Measurements from ENCODE around the gene FLOT1. TPM values are rescaled to one million over a fixed set of nuclear protein-coding genes. Genes with fewer than 3 reads are reported as not detected.

FLOT1 gene
- total and polyA plus RNA-seq, 2 of the 13 experiments (the other 11 are each of a cell fraction or from before 2014, with no cell fraction given), result 82.3 to 130 TPM

DNA sequence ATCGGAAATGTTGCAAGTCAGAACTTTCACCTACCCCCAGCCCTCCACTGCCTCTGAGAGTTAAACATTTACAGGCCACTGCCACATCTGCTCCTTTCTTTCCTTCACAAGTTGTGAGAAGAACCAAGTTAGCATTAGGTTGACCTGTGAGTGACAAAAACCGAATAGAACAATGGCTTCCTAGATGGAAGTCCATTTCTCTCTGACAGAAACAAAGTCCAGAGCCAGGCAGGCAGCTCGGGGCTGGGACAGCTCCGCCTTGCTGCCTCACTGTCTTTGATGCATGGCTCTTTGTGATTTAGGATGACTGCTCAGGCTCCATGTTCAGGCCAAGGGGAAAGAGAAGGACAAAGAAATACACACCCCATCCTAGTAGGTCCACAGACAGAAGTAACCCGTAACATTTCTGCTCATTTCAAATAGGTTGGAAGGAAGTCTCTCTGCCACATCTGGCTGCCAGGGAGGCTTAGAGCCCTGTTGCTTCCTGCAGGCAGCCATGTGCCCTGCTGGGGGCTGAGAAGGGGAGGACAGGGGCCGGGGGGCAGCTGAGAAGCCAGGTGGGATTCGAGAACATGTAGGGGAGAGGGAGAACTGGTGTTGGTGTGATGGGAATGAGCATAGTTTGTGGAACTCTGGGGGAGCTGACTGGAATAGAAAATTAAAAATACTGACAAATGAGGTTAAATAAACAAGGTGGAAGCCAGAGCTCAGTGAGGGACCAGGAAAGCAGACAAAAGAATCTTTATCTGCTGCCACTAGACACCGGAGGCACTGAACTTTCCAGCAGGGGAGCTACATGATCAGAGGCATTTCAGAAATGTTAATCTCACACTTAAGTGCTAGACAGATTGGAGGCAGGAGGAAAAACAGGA, 21.4 kb upstream of the FLOT1 start (continued):
- TF ChIP-seq ZNF510 (CRISPR knock-in tag; IDR thresholded peaks at IDR 0.05; ENCODE audit: low read depth), result peak; percentile 65; the same call in 1 of the 2 replicates
- TF ChIP-seq, protein P1, sequence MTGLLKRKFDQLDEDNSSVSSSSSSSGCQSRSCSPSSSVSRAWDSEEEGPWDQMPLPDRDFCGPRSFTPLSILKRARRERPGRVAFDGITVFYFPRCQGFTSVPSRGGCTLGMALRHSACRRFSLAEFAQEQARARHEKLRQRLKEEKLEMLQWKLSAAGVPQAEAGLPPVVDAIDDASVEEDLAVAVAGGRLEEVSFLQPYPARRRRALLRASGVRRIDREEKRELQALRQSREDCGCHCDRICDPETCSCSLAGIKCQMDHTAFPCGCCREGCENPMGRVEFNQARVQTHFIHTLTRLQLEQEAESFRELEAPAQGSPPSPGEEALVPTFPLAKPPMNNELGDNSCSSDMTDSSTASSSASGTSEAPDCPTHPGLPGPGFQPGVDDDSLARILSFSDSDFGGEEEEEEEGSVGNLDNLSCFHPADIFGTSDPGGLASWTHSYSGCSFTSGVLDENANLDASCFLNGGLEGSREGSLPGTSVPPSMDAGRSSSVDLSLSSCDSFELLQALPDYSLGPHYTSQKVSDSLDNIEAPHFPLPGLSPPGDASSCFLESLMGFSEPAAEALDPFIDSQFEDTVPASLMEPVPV (CRISPR knock-in tag; IDR thresholded peaks at IDR 0.05), result peak; percentile 76; the same call in 1 of the 2 replicates
- peak; percentile 86 for TF ChIP-seq ELF1 (CRISPR knock-in tag; IDR thresholded peaks at IDR 0.05)
- peak; percentile 79; the same call in 1 of the 2 replicates for TF ChIP-seq JUNB (CRISPR knock-in tag; IDR thresholded peaks at IDR 0.05; ENCODE audit: borderline replicate concordance)
- TF ChIP-seq, protein P2, sequence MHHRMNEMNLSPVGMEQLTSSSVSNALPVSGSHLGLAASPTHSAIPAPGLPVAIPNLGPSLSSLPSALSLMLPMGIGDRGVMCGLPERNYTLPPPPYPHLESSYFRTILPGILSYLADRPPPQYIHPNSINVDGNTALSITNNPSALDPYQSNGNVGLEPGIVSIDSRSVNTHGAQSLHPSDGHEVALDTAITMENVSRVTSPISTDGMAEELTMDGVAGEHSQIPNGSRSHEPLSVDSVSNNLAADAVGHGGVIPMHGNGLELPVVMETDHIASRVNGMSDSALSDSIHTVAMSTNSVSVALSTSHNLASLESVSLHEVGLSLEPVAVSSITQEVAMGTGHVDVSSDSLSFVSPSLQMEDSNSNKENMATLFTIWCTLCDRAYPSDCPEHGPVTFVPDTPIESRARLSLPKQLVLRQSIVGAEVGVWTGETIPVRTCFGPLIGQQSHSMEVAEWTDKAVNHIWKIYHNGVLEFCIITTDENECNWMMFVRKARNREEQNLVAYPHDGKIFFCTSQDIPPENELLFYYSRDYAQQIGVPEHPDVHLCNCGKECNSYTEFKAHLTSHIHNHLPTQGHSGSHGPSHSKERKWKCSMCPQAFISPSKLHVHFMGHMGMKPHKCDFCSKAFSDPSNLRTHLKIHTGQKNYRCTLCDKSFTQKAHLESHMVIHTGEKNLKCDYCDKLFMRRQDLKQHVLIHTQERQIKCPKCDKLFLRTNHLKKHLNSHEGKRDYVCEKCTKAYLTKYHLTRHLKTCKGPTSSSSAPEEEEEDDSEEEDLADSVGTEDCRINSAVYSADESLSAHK (CRISPR knock-in tag; IDR thresholded peaks at IDR 0.05; ENCODE audit: borderline replicate concordance), result no peak
- peak; percentile 93 for TF ChIP-seq ZNF670 (CRISPR knock-in tag; IDR thresholded peaks at IDR 0.05; ENCODE audit: borderline replicate concordance)
- TF ChIP-seq, protein P3, sequence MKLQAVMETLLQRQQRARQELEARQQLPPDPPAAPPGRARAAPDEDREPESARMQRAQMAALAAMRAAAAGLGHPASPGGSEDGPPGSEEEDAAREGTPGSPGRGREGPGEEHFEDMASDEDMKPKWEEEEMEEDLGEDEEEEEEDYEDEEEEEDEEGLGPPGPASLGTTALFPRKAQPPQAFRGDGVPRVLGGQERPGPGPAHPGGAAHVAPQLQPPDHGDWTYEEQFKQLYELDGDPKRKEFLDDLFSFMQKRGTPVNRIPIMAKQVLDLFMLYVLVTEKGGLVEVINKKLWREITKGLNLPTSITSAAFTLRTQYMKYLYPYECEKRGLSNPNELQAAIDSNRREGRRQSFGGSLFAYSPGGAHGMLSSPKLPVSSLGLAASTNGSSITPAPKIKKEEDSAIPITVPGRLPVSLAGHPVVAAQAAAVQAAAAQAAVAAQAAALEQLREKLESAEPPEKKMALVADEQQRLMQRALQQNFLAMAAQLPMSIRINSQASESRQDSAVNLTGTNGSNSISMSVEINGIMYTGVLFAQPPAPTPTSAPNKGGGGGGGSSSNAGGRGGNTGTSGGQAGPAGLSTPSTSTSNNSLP (IDR thresholded peaks at IDR 0.05; ENCODE audit: low read depth, low read length), result peak; percentile 92
- no peak; the same call in 1 of the 2 replicates for TF ChIP-seq ZNF12 (CRISPR knock-in tag; IDR thresholded peaks at IDR 0.05)
- TF ChIP-seq, protein P4, sequence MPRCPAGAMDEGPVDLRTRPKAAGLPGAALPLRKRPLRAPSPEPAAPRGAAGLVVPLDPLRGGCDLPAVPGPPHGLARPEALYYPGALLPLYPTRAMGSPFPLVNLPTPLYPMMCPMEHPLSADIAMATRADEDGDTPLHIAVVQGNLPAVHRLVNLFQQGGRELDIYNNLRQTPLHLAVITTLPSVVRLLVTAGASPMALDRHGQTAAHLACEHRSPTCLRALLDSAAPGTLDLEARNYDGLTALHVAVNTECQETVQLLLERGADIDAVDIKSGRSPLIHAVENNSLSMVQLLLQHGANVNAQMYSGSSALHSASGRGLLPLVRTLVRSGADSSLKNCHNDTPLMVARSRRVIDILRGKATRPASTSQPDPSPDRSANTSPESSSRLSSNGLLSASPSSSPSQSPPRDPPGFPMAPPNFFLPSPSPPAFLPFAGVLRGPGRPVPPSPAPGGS (CRISPR knock-in tag; IDR thresholded peaks at IDR 0.05), result no peak; the same call in 1 of the 2 replicates
- no peak for TF ChIP-seq FOSL1 (CRISPR knock-in tag; IDR thresholded peaks at IDR 0.05; ENCODE audit: borderline replicate concordance)
- TF ChIP-seq KAT7 (CRISPR knock-in tag; IDR thresholded peaks at IDR 0.05; ENCODE audit: borderline replicate concordance), result no peak; the same call in 1 of the 2 replicates
- TF ChIP-seq FOXM1 (CRISPR knock-in tag; IDR thresholded peaks at IDR 0.05), result no peak
- TF ChIP-seq MAFG (CRISPR knock-in tag; IDR thresholded peaks at IDR 0.05), result no peak
- TF ChIP-seq, protein P5, sequence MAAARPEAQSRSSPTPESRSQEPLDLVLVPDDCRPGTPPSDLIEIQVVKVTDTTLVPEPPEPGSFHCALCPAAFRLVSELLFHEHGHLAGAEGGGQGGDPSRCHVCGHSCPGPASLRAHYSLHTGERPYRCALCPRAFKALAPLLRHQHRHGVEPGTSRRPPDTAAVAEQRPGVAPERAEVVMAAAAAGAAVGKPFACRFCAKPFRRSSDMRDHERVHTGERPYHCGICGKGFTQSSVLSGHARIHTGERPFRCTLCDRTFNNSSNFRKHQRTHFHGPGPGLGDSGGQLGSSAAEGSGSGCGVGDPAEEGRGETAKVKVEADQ (CRISPR knock-in tag; IDR thresholded peaks at IDR 0.05; ENCODE audit: borderline replicate concordance), result peak; percentile 54; the same call in 1 of the 2 replicates
- no peak for TF ChIP-seq GPN1 (CRISPR knock-in tag; IDR thresholded peaks at IDR 0.05; ENCODE audit: borderline replicate concordance)
- TF ChIP-seq BHLHE40 (IDR thresholded peaks at IDR 0.05; ENCODE audit: low read length), result 0 out of 2 replicates have a peak, but pooled peaks have one; percentile 15
- peak; percentile 82 for TF ChIP-seq TAF1 (CRISPR knock-in tag; IDR thresholded peaks at IDR 0.05)
- TF ChIP-seq, protein P6, sequence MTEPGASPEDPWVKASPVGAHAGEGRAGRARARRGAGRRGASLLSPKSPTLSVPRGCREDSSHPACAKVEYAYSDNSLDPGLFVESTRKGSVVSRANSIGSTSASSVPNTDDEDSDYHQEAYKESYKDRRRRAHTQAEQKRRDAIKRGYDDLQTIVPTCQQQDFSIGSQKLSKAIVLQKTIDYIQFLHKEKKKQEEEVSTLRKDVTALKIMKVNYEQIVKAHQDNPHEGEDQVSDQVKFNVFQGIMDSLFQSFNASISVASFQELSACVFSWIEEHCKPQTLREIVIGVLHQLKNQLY (CRISPR knock-in tag; IDR thresholded peaks at IDR 0.05), result peak; percentile 85
- TF ChIP-seq GFI1 (CRISPR knock-in tag; IDR thresholded peaks at IDR 0.05; ENCODE audit: borderline replicate concordance), result peak; percentile 94
